HG03039 (cell line): ENCODE measurements around the gene DBET.
"Not testable (repeated sequence)": the region's sequence is repeated elsewhere in the genome, so short reads cannot be mapped to it uniquely, and the experiment has no call there.

Experiments
- ATAC-seq: cut with Tn5 transposase; IDR thresholded peaks from one replicate; pipeline ENCODE4 v1.9.1; 2021; ENCODE audit warnings: mild to moderate bottlenecking, moderate library complexity; ENCODE audit not compliant: unreplicated experiment

DBET gene

DNA sequence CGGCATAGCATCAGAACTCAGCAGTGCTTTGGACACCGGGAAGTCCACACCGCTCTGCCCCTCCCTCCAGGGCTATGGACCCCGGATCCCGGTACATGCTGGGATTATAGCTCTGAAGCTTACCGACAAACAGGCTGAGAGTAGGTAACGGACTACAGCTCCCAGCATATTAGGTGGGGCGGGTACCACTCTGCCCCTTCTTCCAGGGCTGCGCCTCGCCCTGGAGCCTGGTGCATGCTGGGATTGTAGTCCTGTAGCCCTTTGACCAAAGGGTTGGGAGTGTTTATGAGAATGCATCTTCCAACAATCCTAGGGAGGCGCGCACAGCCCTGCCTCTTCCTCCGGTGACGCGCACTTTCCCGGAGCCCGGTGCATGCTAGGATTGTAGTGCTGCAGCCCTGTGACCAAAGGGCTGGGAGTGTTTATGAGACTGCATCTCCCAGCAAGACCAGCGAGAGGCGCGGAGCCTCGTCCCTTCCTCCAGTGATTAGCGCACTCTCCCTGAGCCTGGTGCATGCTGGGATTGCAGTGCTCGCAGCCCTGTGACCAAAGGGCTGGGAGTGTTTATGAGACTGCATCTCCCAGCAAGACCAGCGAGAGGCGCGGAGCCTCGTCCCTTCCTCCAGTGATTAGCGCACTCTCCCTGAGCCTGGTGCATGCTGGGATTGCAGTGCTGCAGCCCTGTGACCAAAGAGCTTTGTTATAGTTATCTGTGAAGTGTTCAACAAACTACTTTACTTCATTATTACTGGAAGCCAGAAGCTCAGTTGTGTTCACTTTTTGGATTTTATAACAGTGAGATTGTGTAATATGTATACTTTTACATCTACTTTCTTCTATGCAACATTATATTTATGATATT lies 14.7 kb upstream of the DBET start:
- ATAC-seq, result not testable (repeated sequence)

DNA sequence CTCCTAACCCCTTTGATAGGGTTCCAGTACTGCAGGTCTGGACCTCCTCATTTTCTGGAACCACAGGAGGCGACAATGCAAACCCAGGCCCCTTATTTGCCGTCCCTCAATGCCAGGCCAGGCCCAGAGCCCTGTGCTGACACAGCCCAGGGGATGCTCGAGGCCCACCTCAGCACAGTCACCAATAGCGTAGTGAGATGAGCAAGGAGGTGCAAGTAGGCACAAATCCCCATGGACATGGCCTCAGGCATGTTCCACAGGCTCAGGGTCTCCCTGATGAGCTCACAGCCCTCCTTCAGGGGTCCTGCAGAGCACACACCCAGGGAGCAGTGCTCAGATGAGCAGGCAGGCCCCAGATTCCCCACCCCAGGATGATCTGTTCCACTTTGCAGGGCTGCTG lies 5.3 kb upstream of the DBET start:
- not testable (repeated sequence) for ATAC-seq

DNA sequence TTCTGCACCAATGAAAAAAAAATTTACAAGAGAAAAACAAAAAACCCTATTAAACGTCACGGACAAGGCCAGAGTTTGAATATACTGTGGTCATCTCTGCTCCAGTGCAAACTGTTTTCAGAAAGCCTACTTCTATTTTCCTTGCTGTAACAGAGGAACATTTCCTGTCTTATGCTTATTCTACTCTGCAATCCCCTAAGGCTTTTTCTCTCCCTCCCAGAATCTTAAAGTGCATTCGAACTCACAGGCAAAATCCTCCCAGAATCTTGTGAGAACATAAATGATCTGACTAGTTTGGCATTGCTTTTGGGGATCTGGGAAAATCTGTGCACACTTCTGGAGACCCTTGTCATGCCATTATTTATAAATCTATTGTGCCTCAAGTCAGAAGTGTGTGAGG lies 503 bp downstream of the DBET start:
- not testable (repeated sequence) for ATAC-seq

DNA sequence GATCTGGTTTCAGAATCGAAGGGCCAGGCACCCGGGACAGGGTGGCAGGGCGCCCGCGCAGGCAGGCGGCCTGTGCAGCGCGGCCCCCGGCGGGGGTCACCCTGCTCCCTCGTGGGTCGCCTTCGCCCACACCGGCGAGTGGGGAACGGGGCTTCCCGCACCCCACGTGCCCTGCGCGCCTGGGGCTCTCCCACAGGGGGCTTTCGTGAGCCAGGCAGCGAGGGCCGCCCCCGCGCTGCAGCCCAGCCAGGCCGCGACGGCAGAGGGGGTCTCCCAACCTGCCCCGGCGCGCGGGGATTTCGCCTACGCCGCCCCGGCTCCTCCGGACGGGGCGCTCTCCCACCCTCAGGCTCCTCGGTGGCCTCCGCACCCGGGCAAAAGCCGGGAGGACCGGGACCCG lies 4.0 kb downstream of the DBET start:
- not testable (repeated sequence) for ATAC-seq

DNA sequence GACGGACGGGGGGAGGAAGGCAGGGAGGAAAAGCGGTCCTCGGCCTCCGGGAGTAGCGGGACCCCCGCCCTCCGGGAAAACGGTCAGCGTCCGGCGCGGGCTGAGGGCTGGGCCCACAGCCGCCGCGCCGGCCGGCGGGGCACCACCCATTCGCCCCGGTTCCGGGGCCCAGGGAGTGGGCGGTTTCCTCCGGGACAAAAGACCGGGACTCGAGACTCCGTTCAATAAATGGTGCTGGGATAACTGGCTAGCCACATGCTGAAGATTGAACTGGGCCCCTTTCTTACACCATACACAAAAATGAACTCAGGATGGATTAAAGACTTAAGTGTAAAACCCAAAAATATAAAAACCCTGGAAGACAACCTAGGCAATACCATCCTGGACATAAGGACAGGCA lies 28.8 kb downstream of the DBET start:
- ATAC-seq, result not testable (repeated sequence)

DNA sequence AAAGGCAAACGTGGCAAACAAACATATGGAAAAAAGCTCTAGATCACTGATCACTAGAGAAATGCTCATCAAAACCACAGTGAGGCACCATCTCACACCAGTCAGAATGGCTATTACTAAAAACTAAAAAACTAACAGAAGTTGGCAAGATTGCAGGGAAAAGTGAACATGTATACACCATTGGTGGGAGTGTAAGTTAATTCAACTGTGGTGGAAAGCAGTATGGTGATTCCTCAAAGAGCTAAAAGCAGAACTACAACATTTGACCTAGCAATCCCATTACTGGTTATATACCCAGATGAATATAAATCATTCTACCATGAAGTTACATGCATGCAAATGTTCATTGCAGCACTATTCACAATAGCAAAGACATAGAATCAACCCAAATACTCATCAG lies 29.7 kb downstream of the DBET start:
- ATAC-seq, result not testable (repeated sequence)

DNA sequence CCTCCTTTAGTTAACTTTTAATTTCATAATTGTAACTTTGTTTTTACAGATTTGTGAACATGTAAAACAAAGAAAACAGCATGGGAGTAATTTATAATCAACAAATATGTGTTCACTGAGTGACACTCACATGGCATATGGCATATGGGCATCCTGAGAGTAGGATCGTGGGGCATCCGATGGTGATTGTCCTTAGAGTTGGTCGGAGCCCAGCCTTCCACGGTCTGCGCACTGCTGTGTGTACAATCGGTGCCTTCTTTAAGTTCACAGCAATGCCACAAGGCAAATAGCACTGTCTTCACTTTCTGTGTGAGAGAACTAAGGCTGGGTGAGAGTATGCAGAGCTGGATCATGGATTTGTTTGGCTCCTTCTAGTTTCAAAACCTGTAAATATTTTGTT lies 31.0 kb downstream of the DBET start:
- ATAC-seq, result not testable (repeated sequence)

DNA sequence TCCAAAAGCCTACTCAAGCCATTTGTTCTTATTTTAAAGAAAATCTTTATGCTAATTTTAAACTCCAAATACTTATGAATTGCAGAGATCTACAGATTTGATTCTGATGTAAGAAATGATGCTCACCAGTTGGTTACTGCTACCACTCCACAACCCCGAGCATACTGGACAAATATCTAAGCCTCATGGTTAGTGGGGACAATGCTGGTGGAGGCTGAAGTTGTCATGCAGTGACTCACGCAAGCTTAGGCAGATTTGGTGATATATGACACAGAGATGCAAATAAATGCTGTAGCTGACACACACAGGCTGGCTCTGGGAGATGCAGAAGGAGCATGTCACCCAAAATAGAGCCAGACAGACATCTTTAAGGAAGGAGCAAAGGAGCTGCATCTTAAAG lies 35.3 kb downstream of the DBET start:
- not testable (repeated sequence) for ATAC-seq

DNA sequence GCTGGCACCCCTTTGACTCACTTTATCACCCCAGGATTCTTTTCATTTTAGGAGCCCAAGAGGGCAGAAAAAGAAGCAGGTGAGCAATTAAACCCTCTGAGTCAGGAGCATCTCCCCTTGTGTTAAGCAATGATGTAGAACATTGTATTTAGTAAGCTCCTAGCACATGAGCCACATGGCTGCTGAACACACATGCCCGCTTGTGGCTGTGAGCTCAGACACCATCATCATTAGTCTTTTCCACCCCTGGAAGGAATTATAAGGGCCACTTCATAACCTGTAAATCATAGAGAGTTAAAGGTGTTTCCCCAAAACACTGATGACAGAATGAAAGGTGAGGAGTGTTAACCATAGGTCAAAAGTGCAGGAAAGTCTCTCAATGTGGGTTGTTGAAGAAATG lies 37.2 kb downstream of the DBET start:
- ATAC-seq, result not testable (repeated sequence)

DNA sequence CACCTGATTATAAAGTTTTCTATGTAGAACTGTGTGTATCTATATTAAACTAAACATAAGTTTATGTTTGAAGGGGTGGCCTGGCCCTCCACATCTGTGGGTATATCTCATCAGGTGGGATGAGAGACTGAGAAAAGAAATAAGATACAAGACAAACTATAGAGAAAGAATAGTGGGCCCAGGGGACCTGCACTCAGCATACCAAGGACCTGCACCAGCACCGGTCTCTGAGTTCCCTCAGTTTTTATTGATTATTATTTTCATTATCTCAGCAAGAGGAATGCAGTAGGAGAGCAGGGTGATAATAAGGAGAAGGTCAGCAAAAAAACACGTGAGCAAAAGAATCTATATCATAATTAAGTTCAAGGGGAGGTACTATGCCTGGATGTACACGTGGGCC lies 41.9 kb downstream of the DBET start:
- ATAC-seq, result not testable (repeated sequence)

DNA sequence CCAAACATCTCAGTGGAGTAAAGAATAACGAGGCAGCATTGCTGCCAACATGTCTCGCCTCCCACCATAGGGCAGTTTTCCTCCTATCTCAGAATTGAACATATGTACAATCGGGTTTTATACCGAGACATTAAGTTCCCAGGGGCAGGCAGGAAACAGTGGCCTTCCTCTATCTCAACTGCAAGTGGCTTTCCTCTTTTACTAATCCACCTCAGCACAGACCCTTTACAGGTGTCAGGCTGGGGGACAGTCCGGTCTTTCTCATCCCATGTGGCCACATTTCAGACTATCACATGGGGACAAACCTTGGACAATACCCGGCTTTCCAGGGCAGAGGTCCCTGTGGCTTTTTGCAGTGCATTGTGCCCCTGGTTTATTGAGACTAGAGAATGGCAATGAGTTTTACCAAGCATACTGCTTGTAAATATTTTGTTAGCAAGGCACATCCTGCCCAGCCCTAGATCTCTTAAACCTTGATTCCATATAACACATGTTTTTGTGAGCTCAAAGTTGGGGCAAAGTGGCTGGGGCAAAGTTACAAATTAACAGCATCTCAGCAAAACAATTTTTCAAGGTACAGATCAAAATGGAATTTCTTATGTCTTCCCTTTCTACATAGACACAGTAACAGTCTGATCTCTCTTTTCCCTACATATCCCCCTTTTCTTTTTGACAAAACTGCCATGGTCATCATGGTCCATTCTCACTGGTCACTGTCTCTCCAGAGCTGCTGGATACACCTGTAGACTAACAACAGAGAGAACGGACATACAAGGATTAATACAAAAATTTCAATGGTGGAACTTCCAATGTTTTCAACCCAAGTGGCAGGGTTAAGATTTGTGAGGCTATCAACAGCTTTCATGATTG lies 42.5 kb downstream of the DBET start:
- ATAC-seq, result not testable (repeated sequence)

DNA sequence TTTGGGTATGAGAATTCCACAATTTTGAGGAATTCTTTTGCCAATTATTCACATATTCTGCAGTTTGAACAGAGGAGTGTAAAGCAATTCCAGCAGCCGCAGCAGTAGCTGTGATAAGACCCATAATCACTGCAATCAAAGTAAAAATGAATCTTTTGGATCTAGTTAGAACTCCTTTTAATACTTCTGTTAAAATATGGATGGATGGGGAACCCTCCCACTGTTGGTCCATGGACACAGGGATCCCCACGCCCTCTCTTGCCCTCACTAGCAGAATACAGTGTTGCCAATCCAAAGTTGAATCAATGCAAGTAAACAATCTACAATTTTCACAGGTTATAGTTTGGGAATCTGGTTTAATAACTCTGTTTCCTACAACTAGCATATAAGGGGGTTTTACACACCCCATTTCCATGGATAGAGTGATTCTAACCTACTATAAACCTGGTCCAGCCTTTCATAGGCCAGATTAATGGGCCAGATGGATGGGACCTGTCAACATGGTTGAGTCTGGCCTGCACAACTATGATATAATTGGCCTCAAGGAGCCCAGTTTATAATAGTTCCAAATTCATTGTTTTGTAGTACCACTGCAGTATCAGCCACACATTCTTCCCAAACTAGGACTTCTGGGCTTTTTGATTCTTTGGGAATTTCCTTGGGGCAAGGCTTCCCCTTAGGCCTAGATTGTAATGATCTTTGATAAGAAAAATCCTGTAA lies 43.6 kb downstream of the DBET start:
- ATAC-seq, result not testable (repeated sequence)

DNA sequence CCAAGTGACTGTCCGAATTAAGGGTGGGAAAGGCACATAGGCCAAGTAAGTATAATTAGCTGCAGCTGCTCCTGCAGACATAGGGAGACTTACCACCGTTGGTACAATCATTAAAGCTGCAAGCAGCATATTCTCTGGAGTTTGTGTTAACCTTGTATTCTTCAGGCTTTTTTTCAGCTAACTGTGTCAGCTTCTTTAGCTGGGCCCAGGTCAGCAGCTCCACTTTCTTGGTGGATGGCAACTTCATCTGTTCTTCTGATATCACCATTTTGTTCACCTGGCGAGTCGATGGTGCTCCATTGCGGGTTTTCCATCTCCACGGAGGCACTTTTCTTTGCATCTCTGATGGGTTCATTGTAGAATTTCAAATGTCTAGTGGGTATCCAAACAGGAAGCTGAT lies 44.5 kb downstream of the DBET start:
- not testable (repeated sequence) for ATAC-seq

DNA sequence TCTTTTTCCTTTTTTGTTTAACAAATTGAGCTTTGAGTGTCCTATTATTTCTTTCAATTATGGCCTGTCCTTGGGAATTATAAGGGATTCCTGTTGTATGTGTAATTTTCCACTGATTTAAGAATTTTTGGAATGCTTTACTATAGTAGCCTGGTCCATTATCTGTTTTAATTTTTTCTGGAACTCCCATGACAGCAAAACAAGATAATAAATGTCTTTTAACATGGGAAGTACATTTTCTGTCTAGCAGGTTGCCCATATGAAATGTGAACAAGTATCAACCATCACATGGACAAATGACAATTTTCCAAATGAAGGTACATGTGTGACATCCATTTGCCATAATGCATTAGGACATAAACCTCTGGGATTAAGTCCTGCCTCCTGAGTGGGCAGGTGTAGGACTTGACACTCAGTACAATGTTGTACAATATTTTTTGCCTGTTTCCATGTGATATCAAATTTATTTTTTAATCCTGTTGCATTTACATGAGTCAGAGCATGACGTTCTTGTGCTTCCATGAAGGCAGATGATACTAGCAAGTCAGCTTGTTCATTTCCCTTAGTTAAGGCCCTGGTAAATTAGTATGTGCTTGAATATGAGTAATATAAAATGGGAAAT lies 45.2 kb downstream of the DBET start:
- ATAC-seq, result not testable (repeated sequence)

DNA sequence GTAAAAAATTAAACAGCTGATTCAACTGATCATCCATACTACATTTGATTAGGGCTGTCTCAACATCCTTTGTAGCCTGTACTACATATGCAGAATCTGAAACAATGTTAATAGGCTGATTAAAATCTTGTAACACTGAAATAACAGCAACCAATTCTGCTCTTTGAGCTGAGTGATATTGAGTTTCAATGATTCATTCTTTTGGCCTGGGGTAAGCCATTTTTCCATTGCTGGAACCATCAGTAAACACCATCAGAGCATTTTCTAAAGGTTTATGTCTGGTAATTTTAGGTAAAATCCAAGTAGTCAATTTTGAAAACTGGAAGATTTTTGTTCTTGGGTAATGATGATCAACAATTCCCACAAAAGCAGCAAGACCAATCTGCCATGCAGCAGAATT lies 45.7 kb downstream of the DBET start:
- not testable (repeated sequence) for ATAC-seq

DNA sequence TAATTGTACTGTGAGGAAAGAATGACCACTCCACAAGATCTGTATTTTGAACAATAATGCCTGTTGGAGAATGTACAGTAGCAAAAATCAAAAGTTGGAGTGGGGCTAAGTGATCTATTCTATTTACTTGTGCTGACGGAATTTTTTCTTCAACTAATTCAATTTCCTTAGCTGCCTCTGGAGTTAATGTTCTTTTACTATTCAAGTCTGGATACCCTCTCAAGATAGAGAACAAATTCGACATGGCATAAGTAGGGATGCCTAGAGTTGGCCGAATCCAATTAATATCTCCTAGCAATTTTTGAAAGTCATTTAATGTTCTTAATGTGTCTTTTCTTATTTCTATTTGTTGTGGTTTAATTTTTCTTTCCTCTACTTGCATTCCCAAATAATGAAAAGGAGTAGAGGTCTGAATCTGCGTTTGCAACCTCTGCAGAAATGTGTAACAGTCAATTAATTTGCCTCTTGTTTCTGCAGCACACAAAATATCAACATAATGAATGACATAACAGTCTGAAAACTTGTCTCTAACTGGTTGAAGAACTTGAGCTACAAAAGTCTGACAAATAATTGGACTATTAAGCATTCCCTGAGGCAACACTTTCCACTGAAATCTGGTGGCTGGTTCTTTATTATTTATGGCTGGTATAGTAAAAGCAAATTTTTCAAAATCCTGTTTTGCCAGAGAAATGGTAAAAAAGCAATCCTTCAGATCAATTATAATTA lies 46.4 kb downstream of the DBET start:
- ATAC-seq, result not testable (repeated sequence)

DNA sequence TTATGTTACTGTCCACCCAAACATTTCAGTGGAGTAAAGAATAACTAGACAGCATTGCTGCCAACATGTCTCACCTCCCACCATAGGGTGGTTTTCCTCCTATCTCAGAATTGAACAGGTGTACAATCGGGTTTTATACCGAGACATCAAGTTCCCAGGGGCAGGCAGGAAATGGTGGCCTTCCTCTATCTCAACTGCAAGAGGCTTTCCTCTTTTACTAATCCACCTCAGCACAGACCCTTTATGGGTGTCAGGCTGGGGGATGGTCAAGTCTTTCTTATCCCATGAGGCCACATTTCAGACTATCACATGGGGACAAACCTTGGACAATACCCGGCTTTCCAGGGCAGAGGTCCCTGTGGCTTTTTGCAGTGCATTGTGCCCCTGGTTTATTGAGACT lies 48.6 kb downstream of the DBET start:
- not testable (repeated sequence) for ATAC-seq

DNA sequence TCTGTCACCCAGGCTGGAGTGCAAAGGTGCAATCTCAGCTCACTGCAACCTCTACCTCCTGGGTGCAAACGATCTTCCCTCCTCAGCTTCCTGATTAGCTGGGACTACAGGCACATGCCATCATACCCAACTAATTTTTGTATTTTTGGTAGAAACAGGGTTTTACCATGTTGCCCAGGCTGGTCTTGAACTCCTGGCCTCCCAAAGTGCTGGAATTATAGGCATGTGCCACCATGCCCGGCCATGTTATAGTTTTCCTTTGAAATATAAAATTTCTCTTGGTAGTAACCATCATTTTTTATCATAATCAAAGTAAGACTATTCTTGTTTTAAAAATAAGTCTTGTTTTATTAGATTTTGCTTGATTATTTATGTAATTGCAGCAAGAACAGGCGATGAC lies 50.7 kb downstream of the DBET start:
- not testable (repeated sequence) for ATAC-seq
